ENCODE measurements around the gene MFN2. TPM values are rescaled to one million over a fixed set of nuclear protein-coding genes. Genes with fewer than 3 reads are reported as not detected.

MFN2 gene
- total and polyA plus RNA-seq, 9 donors = 27.8 to 77.0 (median 55.8) TPM

- TF ChIP-seq, protein P1, sequence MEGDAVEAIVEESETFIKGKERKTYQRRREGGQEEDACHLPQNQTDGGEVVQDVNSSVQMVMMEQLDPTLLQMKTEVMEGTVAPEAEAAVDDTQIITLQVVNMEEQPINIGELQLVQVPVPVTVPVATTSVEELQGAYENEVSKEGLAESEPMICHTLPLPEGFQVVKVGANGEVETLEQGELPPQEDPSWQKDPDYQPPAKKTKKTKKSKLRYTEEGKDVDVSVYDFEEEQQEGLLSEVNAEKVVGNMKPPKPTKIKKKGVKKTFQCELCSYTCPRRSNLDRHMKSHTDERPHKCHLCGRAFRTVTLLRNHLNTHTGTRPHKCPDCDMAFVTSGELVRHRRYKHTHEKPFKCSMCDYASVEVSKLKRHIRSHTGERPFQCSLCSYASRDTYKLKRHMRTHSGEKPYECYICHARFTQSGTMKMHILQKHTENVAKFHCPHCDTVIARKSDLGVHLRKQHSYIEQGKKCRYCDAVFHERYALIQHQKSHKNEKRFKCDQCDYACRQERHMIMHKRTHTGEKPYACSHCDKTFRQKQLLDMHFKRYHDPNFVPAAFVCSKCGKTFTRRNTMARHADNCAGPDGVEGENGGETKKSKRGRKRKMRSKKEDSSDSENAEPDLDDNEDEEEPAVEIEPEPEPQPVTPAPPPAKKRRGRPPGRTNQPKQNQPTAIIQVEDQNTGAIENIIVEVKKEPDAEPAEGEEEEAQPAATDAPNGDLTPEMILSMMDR (IDR thresholded peaks at IDR 0.05) = no peak
- no peak for TF ChIP-seq EP300 (IDR thresholded peaks at IDR 0.05)
- TF ChIP-seq POLR2A (IDR thresholded peaks at IDR 0.05) = no peak
- Histone ChIP-seq H3K27me3 (no peaks in the 10 kb centered on the region), H3K36me3 (no peaks in the 10 kb centered on the region), H3K27ac (no peak overlapping the region), H3K4me1 (ENCODE audit: insufficient read depth) (no peaks in the 10 kb centered on the region), H3K4me3 (no peak overlapping the region), H3K9me3 (no peaks in the 10 kb centered on the region)
- WGBS, 3 donors = 90 to 93% (median 91%) methylated on average over 7 of the region's 7 CpGs
- DNase-seq = no peak
- intact Hi-C loops (cut with DNase I) = no loop called here
Measured at GRCh38 chr1:11989669-11990068, 9.4 kb downstream of the MFN2 start.

- no peaks in the 10 kb centered on the region for H3K4me1 ChIP-seq (ENCODE audit: insufficient read depth)
Measured at GRCh38 chr1:11990303-11991032, 10.2 kb downstream of the MFN2 start.

DNA sequence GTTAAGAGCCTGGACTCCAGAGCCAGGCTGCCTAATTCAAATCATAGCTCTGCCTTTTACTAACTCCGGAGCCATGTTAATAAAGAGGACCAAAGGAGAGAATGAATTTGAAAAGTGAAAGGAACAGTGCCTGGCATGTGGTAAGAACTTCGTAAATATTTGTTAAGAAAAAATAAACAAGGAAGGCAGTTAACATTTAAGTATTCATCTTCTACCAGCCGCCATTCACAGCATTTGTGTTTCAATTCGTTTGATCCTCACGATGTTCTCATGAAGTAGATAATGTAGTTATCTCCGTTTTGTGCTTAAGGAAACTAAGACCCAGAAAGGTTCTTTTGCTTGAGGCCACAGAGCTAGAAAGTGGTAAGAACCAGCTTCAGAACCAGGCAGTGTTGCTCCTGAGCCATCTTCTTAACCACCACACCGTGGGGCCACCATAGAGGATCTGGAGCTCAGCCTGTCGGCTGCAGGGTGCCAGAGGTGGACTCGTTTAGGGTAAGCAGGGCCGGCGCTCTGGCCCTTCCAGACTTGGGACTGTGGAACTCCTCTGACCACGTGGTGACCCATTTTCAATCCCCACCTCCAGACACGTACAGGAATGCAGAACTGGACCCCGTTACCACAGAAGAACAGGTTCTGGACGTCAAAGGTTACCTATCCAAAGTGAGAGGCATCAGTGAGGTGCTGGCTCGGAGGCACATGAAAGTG, 11.9 kb downstream of the MFN2 start:
- Histone ChIP-seq H3K27me3 (no peaks in the 10 kb centered on the region), H3K9me3 (no peaks in the 10 kb centered on the region), H3K4me3 (no peak overlapping the region), H3K4me1 (ENCODE audit: insufficient read depth) (no peaks in the 10 kb centered on the region), H3K27ac (no peak overlapping the region), H3K36me3 (no peaks in the 10 kb centered on the region)
- TF ChIP-seq EP300 (IDR thresholded peaks at IDR 0.05) (no peak), POLR2A (IDR thresholded peaks at IDR 0.05) (no peak)
- TF ChIP-seq, protein P1 (IDR thresholded peaks at IDR 0.05) = no peak
- WGBS, 3 donors = 76 to 87% (median 77%) methylated on average over 16 of the region's 16 CpGs
- intact Hi-C loops (cut with DNase I) = no loop called here
- no peak for DNase-seq

More at GRCh38 chr1:11990303-11991032, 10.2 kb downstream of the MFN2 start:
- Histone ChIP-seq H3K9me3 (no peaks in the 10 kb centered on the region), H3K27me3 (no peaks in the 10 kb centered on the region), H3K36me3 (no peaks in the 10 kb centered on the region), H3K27ac (no peak overlapping the region), H3K4me3 (no peak overlapping the region)
- DNase-seq = no peak
- WGBS, 3 donors = 83 to 91% (median 85%) methylated on average over 10 of the region's 10 CpGs
- no peak for TF ChIP-seq EP300 (IDR thresholded peaks at IDR 0.05)
- TF ChIP-seq POLR2A (IDR thresholded peaks at IDR 0.05) = no peak
- TF ChIP-seq, protein P1 (IDR thresholded peaks at IDR 0.05) = no peak
- intact Hi-C loops (cut with DNase I) = no loop called here

- H3K9me3 ChIP-seq = no peaks in the 10 kb centered on the region
- no peak overlapping the region for H3K4me3 ChIP-seq
- H3K27me3 ChIP-seq = no peaks in the 10 kb centered on the region
- H3K27ac ChIP-seq = no peak overlapping the region
- no peaks in the 10 kb centered on the region for H3K36me3 ChIP-seq
- 80 to 89% (median 81%) methylated on average over 5 of the region's 5 CpGs for WGBS, 3 donors
- no peak for DNase-seq
- H3K4me1 ChIP-seq (ENCODE audit: insufficient read depth) = no peaks in the 10 kb centered on the region
- intact Hi-C loops (cut with DNase I) = no loop called here
- TF ChIP-seq POLR2A (IDR thresholded peaks at IDR 0.05) = no peak
- TF ChIP-seq, protein P1 (IDR thresholded peaks at IDR 0.05) = no peak
- TF ChIP-seq EP300 (IDR thresholded peaks at IDR 0.05) = no peak
Measured at GRCh38 chr1:11997081-11997850, 17.0 kb downstream of the MFN2 start.
